HG03457 (cell line): ENCODE data around the gene MAN1C1.
A peak's percentile ranks its signal among the peaks of the same experiment; 100 is the strongest.

ENCODE experiments used
- ATAC-seq: cut with Tn5 transposase; IDR thresholded peaks from one replicate; pipeline ENCODE4 v1.9.1; 2021; ENCODE audit warnings: moderate number of reproducible peaks; ENCODE audit not compliant: unreplicated experiment

MAN1C1 gene

DNA sequence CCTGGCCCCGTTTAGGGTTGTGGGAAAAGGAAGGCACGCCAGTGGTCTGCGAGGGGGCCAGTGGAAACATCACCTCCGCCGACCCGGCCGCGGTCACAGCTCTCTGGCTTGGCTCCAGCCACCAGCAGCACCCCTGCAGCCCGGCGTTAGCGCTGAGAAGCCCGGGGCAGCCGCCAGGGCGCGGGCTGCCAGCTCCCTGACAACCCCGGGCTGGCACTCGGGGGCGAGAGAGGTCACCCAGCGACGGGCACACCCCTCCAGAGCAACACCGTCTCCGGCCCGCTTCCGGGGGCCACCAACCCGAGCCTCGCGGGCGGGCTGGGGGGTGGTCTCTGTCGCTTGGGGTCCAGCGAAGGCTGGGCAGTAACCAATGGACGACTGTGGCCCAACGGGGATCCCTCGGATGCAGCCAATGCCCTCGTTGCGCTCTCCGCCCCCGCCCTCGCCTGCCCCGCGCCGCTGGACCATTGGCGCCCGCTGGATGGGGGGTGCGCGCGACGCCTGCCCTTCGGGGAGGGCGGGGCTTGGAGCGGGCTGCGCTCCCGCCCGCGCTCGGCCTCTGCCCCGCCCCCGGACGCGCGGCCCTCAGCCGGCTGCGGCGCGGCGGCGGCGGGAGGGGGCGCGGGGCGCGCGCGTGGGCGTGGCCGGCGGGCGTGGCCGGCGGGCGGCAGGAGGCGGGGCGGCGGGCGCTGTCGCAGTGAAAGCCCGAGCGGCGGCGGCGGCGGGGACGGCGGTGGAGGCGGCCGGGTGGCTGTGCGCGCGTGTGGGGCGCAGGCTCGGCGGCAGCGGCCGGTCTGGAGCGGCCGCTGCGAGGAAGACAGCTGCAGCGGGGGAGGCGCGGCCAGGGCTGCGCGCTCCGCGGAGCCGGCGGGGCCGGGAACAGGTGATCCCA is at the start of gene MAN1C1:
MAN1C1 (plus strand) TSS at position 697 of the 892 bp plus-strand sequence. CDS start 1,007 bp downstream, outside the sequence.
- peak; percentile 39 for ATAC-seq

DNA sequence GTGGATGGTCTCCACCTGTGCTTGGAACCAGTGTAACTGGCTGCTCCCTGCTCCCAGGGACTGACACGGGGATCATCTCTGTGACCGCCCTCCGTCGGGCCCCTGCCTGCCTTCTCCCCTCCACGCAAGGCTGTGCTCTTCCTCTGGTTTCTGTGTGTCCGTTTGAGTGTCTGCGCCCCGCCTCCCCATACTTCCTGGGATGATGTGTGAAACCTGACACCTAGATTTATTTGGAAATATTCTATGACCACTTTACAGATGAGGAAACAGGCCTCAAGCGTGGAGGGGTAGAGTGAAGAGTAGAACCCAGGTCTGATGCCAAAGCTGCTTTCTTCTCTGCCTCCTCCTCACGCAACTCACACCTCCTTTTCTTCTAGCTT is 48.9 kb upstream of the MAN1C1 start:
- no peak for ATAC-seq

DNA sequence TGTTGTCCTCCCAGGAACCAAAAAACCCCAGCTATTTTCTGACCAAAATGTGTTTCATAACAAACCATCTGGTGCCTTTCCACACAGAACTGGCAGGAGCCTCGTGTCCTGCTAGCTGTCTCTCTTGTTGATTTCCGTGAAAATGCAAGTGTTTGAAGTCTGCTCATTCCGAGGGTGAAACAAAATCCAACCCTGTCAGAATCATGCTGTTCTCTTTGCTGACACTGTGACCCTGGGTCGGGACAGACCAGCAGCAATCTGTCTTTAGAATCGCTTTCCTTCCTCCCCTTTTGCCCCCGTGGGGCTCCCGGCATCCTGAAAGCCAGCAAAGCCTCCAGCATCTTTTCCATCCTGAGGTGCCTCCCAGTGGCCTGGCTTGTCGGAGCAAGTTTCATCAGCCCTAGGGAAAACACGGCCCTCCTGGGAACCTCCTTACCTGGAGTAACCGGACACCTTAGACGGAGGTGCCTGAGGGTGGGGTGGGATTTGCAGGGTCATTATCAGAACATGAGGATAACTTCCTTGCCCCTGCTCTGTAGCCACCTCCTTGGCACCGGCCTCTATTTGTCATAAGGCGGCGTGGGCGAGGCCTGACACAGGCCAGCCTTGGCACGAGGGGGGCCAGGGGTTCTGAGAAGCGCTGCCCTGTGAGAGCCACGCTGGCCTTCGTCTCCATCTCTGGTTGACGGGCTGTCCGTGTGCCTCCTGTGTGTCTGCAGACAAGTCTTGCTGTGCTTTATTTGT is 48.3 kb upstream of the MAN1C1 start:
- no peak for ATAC-seq

DNA sequence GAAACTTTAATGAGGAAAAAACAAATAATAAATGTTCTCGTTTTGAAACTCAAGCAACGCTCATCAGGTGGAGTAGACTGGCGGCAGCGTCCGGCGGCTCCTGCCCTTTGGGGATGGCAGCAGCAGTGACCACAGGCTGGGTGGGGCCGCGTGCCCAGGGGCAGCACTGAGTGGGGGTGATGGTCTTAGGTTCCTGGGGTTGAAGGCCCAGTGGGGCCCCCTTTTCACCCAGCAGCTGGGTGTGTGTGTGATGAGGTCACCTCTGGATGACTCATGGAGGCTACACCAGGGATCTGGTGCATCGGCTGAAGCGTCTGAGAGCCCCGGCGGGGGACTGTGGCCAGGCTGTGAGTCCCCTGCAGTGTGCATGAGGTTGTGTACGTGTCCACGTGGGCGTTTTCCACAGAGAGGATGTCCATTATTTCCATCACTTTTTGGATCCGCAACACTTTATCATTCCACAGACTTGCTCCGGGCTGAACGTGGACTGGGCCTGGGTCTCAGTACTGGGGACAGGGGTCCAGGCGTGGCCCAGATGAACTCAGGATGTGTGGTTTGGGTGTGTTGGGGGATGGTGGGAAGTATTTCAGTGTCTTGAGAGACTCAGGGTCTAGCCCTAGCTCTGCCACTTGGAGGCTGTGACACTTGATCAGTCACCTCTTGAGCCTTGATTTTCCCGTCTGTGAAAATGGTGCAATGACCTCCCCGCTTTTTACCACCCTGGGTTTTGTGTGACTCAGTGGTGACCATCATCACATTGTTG is 47.6 kb upstream of the MAN1C1 start:
- ATAC-seq, result no peak

DNA sequence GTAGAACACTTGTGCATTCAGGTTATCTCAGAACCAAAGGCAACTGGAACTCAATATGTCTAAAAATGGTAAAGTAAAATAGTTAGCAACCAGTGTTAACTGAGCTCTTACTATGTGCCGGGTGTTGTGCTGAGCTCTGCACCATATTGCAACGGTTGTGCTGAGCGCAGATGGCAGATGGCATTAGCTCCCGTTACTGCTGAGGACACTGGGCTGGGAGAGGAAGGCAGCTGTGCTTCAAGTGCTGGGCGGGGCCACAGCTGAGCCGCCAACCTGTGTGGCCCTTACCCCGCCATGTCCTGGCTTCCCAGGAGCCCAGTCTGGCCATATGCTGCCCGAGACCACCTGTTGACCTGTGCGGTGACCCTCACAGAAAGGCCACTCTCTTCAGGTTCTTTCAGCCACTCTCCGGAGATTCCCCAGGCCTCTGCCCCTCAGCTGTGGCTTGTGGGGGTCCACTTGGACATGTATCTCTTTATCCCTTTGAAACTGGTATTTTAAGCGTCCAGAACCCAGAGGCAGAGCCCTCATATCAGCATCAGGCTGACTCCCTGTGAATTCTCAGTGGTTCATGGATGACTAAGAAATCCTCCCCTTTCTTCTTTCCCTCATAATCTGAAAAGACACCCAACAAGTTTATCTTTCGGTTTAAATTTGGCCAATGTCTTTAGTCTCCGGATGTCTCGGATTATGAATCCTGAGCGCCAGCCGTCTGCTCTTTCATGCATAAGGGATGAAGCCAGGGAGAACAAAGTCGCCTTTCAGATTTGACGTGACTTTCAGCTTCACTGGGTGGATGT is 46.8 kb upstream of the MAN1C1 start:
- no peak for ATAC-seq

DNA sequence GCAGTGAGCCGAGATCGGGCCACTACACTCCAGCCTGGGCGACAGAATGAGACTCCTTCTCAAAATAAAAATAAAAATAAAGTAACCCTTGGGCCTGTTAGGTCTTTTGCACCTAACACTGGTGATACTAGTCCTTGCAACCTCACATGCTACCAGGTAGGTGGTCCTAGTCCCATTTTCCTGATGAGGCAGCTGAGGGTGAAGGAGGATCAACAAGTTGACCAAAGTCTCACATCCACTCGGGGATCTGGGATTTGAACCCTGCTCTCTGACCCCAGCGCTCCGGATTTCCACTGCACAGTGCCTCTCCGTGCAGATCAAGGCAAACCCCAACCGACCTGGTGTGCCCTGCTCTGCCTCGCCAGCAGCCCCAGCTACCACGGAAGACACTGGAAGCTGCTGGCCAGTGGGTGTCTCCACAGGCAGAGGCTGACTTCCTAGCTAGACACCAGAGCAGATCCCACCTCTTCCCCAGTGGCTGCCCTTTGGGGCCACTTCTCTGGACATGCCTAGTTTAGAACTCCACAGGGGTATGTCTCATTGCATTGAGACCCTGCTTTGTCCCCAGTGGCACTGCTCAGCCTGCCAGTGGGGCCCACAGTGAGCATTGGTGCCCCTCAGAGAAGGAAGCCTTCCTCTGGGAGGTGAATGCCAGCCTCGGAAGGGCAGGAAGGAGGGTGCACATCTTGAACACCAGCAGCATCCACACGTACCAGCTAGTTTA is 45.6 kb upstream of the MAN1C1 start:
- no peak for ATAC-seq

DNA sequence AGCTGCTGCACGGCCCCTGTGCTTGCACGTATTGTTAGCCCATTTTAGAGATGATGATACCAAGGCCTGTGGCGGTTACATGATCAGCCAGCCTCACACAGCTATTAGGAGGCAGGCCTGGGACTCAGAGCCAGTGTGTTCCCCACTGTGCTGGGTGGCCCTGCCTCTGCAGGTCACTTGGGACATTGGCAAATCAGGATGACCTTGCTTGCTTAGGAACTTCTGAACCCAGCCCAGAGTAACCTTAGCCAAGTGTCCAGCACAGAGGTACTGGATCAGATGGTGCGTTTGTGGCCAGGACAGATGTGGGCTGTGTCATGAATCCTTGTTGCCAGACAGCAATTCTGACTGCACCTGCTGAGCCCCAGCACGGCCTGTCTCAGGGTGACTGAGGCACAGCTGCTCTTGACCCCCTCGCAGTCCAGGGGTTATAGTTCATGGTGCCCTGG is 45.0 kb upstream of the MAN1C1 start:
- no peak for ATAC-seq

DNA sequence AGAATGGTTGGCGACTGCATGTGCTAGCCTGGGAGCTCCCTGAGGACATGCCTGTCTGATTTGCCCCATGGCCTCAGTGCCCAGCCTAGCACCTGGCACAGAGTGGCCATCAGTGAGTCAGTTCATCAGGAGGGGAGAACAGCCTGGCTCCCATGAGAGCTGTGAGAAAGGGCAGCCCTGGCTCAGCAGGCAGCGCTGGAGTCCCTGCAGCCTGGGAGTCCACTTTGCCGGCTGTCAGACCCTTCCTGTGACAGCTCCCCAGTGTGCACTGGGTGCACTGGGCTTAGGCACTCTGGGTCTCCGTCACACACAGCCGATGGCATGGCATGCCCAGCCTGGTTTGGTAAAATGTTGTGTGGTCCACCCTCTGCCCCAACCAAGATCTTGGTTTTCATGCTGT is 44.5 kb upstream of the MAN1C1 start:
- ATAC-seq, result no peak

DNA sequence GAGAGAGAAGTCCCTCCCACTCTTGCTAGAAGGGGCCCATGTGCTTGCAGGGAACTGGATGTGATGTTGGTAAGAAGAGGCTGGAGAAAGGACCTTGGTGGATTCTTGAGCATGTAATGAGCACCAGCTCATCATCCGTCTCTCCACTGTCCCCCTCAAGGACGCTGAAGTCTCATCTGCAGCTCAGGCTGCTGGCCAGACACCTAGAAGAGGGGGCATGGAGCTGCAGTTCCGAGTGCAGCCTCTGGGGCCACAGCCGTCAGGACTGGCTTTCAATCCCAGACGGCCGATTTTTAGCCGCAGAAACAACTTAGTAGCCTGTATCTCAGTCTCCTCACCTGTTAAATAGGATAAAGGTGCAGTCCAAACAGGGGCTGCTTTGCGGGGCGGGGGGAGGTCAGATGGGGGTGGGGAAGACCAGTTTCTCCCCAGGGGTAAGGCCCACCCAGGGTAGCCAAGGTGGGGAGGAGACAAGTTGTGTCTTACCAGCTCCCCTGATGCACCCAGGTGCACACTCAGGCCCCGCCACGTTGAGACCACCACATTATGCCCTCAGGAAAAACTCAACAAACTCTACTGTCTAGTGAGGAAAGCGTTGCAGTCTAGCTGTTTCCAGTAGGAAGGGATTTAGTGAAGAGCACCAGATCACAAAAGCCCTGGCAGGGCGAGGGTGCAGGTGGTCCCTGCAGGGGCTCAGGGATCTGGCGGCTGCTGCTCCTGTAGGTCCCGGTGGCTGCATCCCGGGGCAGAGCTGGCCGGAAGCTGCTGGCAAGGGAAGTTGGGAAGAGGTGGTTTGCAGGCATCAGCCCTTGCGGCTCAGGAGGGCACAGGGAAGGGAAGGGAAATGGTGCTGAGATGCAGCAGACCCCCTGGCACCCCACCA is 43.6 kb upstream of the MAN1C1 start:
- no peak for ATAC-seq

DNA sequence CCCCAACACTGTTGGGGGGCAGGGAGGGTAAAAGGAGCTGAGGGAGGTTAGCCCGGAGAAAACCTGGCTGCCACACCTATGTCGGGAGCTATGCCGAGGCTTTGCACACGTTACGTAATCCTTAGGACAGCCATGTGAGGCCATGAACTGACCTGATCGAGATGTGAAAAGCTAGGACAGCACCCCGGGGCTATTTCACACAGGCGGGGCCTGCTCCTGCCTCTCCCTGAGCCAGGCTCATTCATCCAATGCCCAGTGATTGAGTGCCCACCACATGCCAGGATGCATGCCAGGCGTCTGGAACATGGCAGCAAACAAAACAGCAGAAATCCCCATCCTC is 43.0 kb upstream of the MAN1C1 start:
- ATAC-seq, result no peak

DNA sequence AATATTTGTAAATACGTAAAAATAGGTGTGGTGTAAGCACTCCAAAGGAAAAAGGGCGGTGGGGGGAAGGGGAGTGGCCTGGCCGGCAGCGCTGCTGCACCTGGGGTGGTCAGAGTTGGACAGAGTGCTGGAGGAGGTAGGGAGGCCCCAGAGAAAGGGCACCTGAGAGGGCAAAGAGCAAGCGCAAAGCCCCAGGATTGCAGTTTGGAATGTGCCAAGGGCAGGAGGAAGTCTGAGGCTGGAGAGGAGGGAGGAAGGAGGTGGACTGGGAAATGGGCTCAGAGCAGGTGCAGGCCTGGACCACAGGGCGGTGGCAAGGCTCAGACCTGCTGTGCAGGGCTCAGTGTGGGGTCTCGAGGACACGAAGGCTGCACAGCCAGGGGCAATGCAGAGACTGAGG is 42.6 kb upstream of the MAN1C1 start:
- no peak for ATAC-seq

DNA sequence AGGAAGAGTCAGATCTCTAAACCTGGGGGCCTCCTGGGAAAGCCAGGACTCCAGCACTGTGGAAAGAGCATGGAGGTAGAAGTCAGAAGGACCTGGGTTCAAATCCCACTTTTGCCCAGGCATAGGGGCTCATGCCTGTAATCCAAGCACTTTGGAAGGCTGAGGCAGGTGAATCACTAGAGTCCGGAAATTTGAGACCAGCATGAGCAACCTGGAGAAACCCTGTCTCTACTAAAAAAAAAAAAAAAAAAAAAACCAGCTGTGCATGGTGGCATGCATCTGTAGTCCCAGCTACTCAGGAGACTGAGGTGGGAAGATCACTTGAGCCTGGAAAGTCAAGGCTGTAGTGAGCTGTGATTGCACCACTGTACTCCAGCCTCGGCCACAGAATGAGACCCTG is 41.4 kb upstream of the MAN1C1 start:
- no peak for ATAC-seq

DNA sequence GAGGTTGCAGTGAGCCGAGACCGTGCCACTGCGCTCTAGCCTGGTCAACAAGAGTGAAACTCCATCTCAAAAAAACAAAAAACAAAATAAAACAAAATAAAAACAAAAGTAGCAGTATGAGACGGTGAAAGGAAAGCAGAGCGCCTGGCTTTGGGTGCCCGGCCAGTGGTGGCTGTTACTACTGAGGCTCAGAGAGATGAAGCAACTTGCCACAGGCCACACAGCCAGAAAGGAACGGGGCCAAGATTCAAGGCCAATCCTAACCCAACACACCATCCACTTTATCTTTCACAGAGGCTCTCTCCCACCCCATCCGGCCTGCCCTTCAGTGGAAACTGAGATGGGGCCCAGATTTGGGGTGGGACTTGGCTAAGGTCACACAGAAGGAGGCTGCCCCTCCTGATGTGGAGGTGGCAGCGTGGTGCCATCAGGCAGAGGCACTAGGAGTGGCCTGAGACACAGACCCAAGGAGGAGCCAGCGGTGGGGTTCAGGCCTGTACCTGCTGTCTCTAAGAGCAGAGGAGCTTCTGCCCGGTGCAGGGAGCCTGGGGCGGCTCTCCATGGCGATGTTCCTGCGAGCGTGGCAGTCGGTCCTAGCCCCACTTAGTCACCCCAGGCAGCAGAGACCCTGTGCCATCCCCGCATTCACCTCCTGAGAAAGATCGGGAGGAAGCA is 40.0 kb upstream of the MAN1C1 start:
- no peak for ATAC-seq

DNA sequence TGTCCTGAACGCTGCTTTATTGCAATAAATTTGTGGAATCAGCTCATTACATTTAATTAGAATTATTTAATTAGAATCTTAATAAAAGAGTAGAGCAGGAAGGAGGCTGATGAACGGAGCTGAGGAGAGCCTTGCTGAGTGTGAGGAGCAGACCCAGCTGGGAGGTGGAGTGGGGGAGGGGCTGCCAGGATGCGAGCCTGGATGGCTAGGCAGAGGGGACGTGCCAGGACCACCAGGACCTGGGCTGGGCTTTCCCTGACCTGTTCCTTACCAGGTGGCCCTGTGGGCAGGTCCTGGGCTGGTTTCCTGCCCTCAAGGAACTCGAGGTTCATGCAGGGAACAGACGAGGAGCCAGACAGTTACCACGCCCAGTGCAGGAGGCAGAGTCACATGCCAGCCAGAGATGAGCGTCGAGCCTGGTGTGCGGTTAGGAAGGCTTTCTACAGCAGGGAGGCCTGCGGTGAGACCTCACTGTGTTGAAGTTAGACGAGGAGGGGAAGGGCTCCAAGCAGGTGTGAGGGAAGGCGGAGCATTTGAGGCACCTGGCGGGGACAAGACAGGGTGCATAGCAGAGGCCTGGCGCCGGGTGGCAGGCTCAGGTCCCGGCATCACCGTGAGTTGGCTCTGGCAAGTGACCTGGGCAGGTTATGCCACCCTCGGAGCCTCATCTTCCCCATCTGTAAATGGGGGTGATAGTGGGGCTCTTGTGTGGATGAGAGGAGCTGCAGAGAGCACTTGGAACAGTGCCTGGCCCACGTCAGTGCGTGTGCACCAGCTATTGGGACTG is 39.3 kb upstream of the MAN1C1 start:
- ATAC-seq, result no peak

DNA sequence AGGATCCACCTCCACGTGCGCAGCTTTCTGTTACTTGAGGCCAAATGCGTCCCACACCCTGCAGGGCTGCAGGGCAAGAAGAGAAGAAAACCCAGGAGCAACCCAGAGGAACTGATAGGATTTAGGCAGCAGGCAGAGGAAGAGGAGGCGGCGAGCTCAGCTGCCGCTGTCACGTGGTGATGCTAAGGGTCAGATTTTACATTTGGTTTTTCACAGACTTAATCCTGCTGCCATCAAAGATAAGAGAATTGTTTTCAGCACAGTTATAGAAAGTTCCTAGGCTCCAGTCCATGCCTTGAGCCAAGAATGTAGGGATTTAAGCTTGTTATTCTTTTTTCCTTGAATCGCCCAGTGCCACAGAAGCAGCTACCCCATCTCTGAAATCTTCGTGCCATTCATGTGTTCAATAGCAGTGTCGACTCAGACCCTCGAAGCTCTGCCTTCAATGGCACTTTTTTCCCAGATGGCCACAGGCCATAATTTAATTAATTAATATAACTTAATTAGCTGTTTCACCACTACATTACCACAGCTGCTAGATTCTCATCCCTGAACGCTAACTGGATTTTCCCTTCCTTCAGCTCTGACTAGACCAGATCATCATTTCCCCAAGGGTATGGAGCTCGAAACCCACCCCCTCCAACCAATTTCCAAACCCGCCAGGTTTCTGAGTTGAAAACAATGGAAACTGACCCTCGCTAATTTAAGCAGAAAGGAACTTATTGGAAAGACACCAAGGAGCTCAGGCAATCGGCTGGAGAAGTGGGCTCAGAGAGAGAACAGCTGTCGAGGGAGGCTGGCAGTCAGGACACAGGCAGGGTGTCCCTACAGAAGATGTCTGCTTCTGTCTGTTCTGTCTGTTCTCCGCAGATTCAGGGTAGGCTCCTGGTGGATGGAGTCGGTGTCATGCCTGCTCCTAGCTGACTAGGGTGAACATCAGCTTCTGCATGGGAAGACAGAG is 37.0 kb upstream of the MAN1C1 start:
- no peak for ATAC-seq

DNA sequence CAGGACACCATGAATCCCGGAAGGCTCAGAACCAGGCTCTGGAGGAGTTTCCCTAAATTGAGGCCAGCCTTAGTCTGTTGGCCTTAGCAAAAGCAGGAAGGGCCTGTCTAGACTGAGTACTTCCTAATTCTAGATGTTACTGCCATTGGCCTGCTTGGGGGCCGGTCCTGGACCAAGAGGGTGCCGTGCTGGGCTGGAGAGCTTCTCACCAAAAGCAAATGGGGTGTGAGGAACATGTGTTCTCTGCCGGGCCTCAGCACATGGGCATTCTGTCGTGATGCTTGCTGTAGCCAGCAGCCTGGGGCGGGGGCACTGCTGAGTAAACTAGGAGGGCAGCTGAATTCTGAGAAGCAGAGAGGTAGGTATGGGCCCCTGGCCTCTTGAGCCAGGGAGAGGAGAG is 35.7 kb upstream of the MAN1C1 start:
- ATAC-seq, result no peak

DNA sequence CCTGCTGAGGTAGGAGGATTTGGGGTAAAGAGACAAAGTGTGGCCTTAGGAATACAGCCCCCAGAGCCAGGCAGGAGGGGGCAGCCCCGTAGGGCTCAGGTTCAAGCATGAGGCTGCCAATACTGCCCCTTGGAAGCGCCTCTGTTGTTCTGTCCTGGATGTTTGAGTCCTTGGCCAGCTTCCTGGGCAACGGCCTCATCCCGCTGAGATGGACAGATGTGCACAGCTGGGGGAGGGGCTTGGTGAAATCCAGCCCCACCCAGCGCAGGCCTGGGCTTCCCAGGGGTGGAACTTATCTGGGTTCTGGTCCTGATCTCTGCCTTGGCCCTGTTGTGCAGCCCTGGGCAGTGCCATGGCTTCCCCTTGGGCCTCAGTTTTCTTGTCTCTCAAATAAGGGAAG is 34.8 kb upstream of the MAN1C1 start:
- ATAC-seq, result no peak
